GM18868 (cell line): ENCODE measurements around the gene TRPM2.

Source experiments
- ATAC-seq: cut with Tn5 transposase; IDR thresholded peaks from one replicate; pipeline ENCODE4 v1.9.1; 2021; ENCODE audit warnings: mild to moderate bottlenecking, moderate library complexity; ENCODE audit not compliant: unreplicated experiment

The TRPM2 gene

GRCh38 chr21:44353191-44353970 is at the start of gene TRPM2:
Gene TRPM2 (plus strand): TSS chr21:44353621. CDS start chr21:44353701, 80 bp downstream.
- no peak for ATAC-seq

GRCh38 chr21:44304011-44304616 is 49.3 kb upstream of the TRPM2 start:
- ATAC-seq: no peak

GRCh38 chr21:44304877-44305293 is 48.5 kb upstream of the TRPM2 start:
- ATAC-seq: no peak

- ATAC-seq: no peak
These were observed 47.7 kb upstream of the TRPM2 start for GRCh38 chr21:44305691-44306090.

GRCh38 chr21:44306936-44307704 is 46.3 kb upstream of the TRPM2 start:
- no peak for ATAC-seq

- ATAC-seq: no peak
These were observed 42.6 kb upstream of the TRPM2 start for GRCh38 chr21:44310628-44311507.

GRCh38 chr21:44312089-44312488 is 41.3 kb upstream of the TRPM2 start:
- ATAC-seq: no peak

GRCh38 chr21:44312716-44313115 is 40.7 kb upstream of the TRPM2 start:
- no peak for ATAC-seq

GRCh38 chr21:44313451-44313850 is 40.0 kb upstream of the TRPM2 start:
- ATAC-seq: no peak

GRCh38 chr21:44314128-44314527 is 39.3 kb upstream of the TRPM2 start:
- no peak for ATAC-seq

- no peak for ATAC-seq
These were observed 38.9 kb upstream of the TRPM2 start for GRCh38 chr21:44314561-44314960.

- ATAC-seq: no peak
These were observed 37.7 kb upstream of the TRPM2 start for GRCh38 chr21:44315691-44316203.

- ATAC-seq: no peak
These were observed 37.0 kb upstream of the TRPM2 start for GRCh38 chr21:44316277-44316900.

- ATAC-seq: no peak
These were observed 36.1 kb upstream of the TRPM2 start for GRCh38 chr21:44317241-44317782.

GRCh38 chr21:44317871-44318270 is 35.5 kb upstream of the TRPM2 start:
- ATAC-seq: no peak

- no peak for ATAC-seq
These were observed 34.7 kb upstream of the TRPM2 start for GRCh38 chr21:44318489-44319285.

- no peak for ATAC-seq
These were observed 33.9 kb upstream of the TRPM2 start for GRCh38 chr21:44319407-44320065.

- ATAC-seq: no peak
These were observed 32.6 kb upstream of the TRPM2 start for GRCh38 chr21:44320847-44321246.
